H9 (cell line): ENCODE measurements around the gene RUNDC3A. TPM values are rescaled to one million over a fixed set of nuclear protein-coding genes. Genes with fewer than 3 reads are reported as not detected.

Experiments
- DNase-seq: peaks from one replicate; pipeline ENCODE4 v3.0.0-alpha.2; 2017
- H2AFZ ChIP-seq: one replicate; pipeline ENCODE4 v1.6.1; 2013; ENCODE audit warnings: mild to moderate bottlenecking, low read length, control low read depth, moderate library complexity
- H2AK5ac ChIP-seq: 2 replicates; pipeline ENCODE4 v1.6.1; 2013; ENCODE audit warnings: low read length, control low read depth, mixed read lengths; ENCODE audit not compliant: insufficient read length
- H2BK120ac ChIP-seq: one replicate; pipeline ENCODE4 v1.6.1; 2013; ENCODE audit warnings: low read depth, mild to moderate bottlenecking, low read length, control low read depth, inconsistent platforms; ENCODE audit not compliant: poor library complexity, severe bottlenecking
- H2BK12ac ChIP-seq: 2 replicates; pipeline ENCODE4 v1.6.1; 2013; ENCODE audit warnings: low read length, control low read depth, mixed read lengths, low read depth; ENCODE audit not compliant: insufficient read length
- H2BK15ac ChIP-seq: 2 replicates; pipeline ENCODE4 v1.6.1; 2013; ENCODE audit warnings: low read depth, low read length, control low read depth
- H2BK20ac ChIP-seq: one replicate; pipeline ENCODE4 v1.6.1; 2013; ENCODE audit warnings: low read depth, mild to moderate bottlenecking, low read length, control low read depth, inconsistent platforms; ENCODE audit not compliant: poor library complexity, severe bottlenecking
- H2BK5ac ChIP-seq: 2 replicates; pipeline ENCODE4 v1.6.1; 2013; ENCODE audit warnings: low read length, control low read depth, mixed read lengths; ENCODE audit not compliant: insufficient read length
- H3K14ac ChIP-seq: 2 replicates; pipeline ENCODE4 v1.6.1; 2013; ENCODE audit warnings: low read length, control low read depth; ENCODE audit not compliant: insufficient read depth
- H3K18ac ChIP-seq: 2 replicates; pipeline ENCODE4 v1.6.1; 2013; ENCODE audit warnings: low read depth, mild to moderate bottlenecking, mixed read lengths, low read length, control low read depth; ENCODE audit not compliant: insufficient read length
- H3K23ac ChIP-seq: 2 replicates; pipeline ENCODE4 v1.6.1; 2013; ENCODE audit warnings: low read length, control low read depth, mixed read lengths, low read depth; ENCODE audit not compliant: insufficient read length
- H3K23me2 ChIP-seq: 2 replicates; pipeline ENCODE4 v1.6.1; 2013; ENCODE audit warnings: low read depth, mild to moderate bottlenecking, mixed read lengths, low read length, control low read depth; ENCODE audit not compliant: insufficient read length, poor library complexity, severe bottlenecking
- H3K27ac ChIP-seq: 2 replicates; pipeline ENCODE4 v1.5.1; 2013; ENCODE audit warnings: low read length, control low read depth, mixed read lengths, low read depth; ENCODE audit not compliant: insufficient read length
- H3K27me3 ChIP-seq: 2 replicates; pipeline ENCODE4 v1.6.1; 2013; ENCODE audit warnings: low read length, control low read depth, inconsistent platforms; ENCODE audit not compliant: insufficient read depth
- H3K4ac ChIP-seq: 2 replicates; pipeline ENCODE4 v1.6.1; 2013; ENCODE audit warnings: low read depth, mild to moderate bottlenecking, control low read depth, inconsistent platforms, low read length, moderate library complexity
- H3K4me1 ChIP-seq: 2 replicates; pipeline ENCODE4 v1.6.1; 2013; ENCODE audit warnings: low read length, control low read depth, inconsistent platforms; ENCODE audit not compliant: insufficient read depth
- H3K4me2 ChIP-seq: 2 replicates; pipeline ENCODE4 v1.6.1; 2013; ENCODE audit warnings: low read length, control low read depth, mixed read lengths; ENCODE audit not compliant: insufficient read length, insufficient read depth
- H3K56ac ChIP-seq: 2 replicates; pipeline ENCODE4 v1.6.1; 2013; ENCODE audit warnings: low read depth, mild to moderate bottlenecking, mixed read lengths, low read length, control low read depth; ENCODE audit not compliant: insufficient read length
- H3K79me1 ChIP-seq: 2 replicates; pipeline ENCODE4 v1.6.1; 2013; ENCODE audit warnings: low read depth, mild to moderate bottlenecking, moderate library complexity, low read length, control low read depth, inconsistent platforms; ENCODE audit not compliant: insufficient read depth, poor library complexity, severe bottlenecking
- H3K79me2 ChIP-seq: 2 replicates; pipeline ENCODE4 v1.6.1; 2013; ENCODE audit warnings: low read length, control low read depth, inconsistent platforms; ENCODE audit not compliant: insufficient read depth
- H3K9ac ChIP-seq: 2 replicates; pipeline ENCODE4 v1.6.1; 2013; ENCODE audit warnings: low read length, control low read depth, mixed read lengths; ENCODE audit not compliant: insufficient read length; ENCODE audit errors: extremely low read depth
- H3K9me3 ChIP-seq: one replicate; pipeline ENCODE4 v1.6.1; 2013; ENCODE audit warnings: low read depth, low read length, inconsistent platforms; ENCODE audit not compliant: control insufficient read depth
- H3T11ph ChIP-seq: one replicate; pipeline ENCODE4 v1.6.1; 2013; ENCODE audit warnings: mild to moderate bottlenecking, low read length, control low read depth, inconsistent platforms
- H4K20me1 ChIP-seq: one replicate; pipeline ENCODE4 v1.6.1; 2013; ENCODE audit not compliant: control insufficient read depth, insufficient read length, insufficient read depth
- H4K5ac ChIP-seq: 2 replicates; pipeline ENCODE4 v1.6.1; 2013; ENCODE audit warnings: low read depth, mild to moderate bottlenecking, mixed read lengths, low read length, control low read depth; ENCODE audit not compliant: insufficient read length
- H4K8ac ChIP-seq: replicated peaks from 2 replicates; pipeline ENCODE4 v1.6.1; 2013; ENCODE audit warnings: low read length, control low read depth, mixed read lengths, low read depth; ENCODE audit not compliant: insufficient read length
- H4K91ac ChIP-seq: 2 replicates; pipeline ENCODE4 v1.6.1; 2013; ENCODE audit warnings: low read depth, mild to moderate bottlenecking, moderate library complexity, mixed read lengths, low read length, control low read depth; ENCODE audit not compliant: insufficient read length
- H3K27ac Mint-ChIP-seq, 3 experiments: 2 replicates in 2 of 3; 3 replicates in 1 of 3; pipeline ENCODE4 v1.8.0; 2020 to 2021; ENCODE audit warnings: mixed read lengths in 3 of 3, mild to moderate bottlenecking in 1 of 3, moderate library complexity in 1 of 3
- H3K27me3 Mint-ChIP-seq: 2 replicates; pipeline ENCODE4 v1.8.0; 2021; ENCODE audit warnings: low read depth, mild to moderate bottlenecking, moderate library complexity, mixed read lengths
- H3K36me3 Mint-ChIP-seq, 3 experiments: 2 replicates in 2 of 3; 3 replicates in 1 of 3; pipeline ENCODE4 v1.8.0; 2020 to 2021; ENCODE audit warnings: low read depth in 3 of 3, mixed read lengths in 3 of 3; ENCODE audit not compliant: insufficient read depth in 1 of 3
- H3K4me1 Mint-ChIP-seq, 2 experiments: 2 replicates each; pipeline ENCODE4 v1.8.0; 2020; ENCODE audit warnings: mixed read lengths in 2 of 2
- H3K4me3 Mint-ChIP-seq, 2 experiments: 2 replicates in 1 of 2; 3 replicates in 1 of 2; pipeline ENCODE4 v1.8.0; 2020 to 2021; ENCODE audit warnings: mild to moderate bottlenecking in 2 of 2, mixed read lengths in 2 of 2, moderate library complexity in 1 of 2
- H3K9me3 Mint-ChIP-seq, 2 experiments: 2 replicates in 1 of 2; 3 replicates in 1 of 2; pipeline ENCODE4 v1.8.0; 2020; ENCODE audit warnings: mild to moderate bottlenecking in 2 of 2, mixed read lengths in 2 of 2, moderate library complexity in 1 of 2
- whole genome bisulfite sequencing: extraction: QIAGEN DNeasy Blood & Tissue Kit; methylation state at CpG from one replicate; pipeline ENCODE4 v1.1.7; 2013; ENCODE audit warnings: missing lambda C conversion rate, low lambda C conversion rate, mixed read lengths; ENCODE audit not compliant: insufficient read length; ENCODE audit errors: extremely low coverage; 5-methylcytosine and 5-hydroxymethylcytosine counted together
- total RNA-seq: library from RNA; stranded (reverse); gene quantifications from 2 replicates; pipeline ENCODE4 v1.2.1, GENCODE V29; 2021
- TF ChIP-seq, protein P1 (sequence below): fragments of 200-600 bp; sonication (generic); conservative IDR thresholded peaks from 3 replicates; pipeline ENCODE4 v1.8.0; 2021; ENCODE audit warnings: antibody characterized with exemption, mild to moderate bottlenecking

RUNDC3A gene
- total RNA-seq, 1 experiment from 2014 or later, result 3.8 TPM

DNA sequence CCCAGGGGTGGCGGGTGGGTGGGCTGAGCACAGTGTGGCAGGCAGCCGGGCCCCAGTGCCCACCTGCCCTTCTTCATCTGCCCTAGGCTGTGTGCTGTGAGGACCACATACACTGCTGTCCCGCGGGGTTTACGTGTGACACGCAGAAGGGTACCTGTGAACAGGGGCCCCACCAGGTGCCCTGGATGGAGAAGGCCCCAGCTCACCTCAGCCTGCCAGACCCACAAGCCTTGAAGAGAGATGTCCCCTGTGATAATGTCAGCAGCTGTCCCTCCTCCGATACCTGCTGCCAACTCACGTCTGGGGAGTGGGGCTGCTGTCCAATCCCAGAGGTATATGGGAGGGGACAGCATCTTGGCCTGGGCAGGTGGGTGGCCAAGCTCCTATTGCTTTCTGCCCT lies 43.1 kb downstream of the RUNDC3A start:
- no peak overlapping the region for H4K8ac ChIP-seq
- no peak overlapping the region for H2BK12ac ChIP-seq
- no peak overlapping the region for H3K18ac ChIP-seq
- Mint-ChIP-seq H3K4me3 (no peak overlapping the region), H3K27me3 (peaks cover 5% of the 10 kb centered on the region; the same call in 1 of the 2 replicates), H3K36me3 (peaks cover 3 to 17% (median 6%) of the 10 kb centered on the region in 3 experiments; a peak in 6 of 7 replicates), H3K9me3 (no peaks in the 10 kb centered on the region; a peak in 1 of 5 replicates), H3K4me1 (peaks cover 0 to 8% of the 10 kb centered on the region in 2 experiments; a peak in 2 of 4 replicates), H3K27ac (no peak overlapping the region)
- no peak overlapping the region for H3K14ac ChIP-seq
- H4K91ac ChIP-seq, result no peak overlapping the region
- H2BK120ac ChIP-seq, result no peak overlapping the region
- H3K27me3 ChIP-seq, result no peaks in the 10 kb centered on the region
- H3K4me2 ChIP-seq, result no peak overlapping the region
- no peaks in the 10 kb centered on the region for H3K79me1 ChIP-seq
- H2AK5ac ChIP-seq, result no peak overlapping the region
- no peak overlapping the region for H3K27ac ChIP-seq
- WGBS, result no CpG with 5 or more reads among the region's 8 CpGs
- no peak overlapping the region for H2AFZ ChIP-seq
- H3K79me2 ChIP-seq, result no peaks in the 10 kb centered on the region
- no peak overlapping the region for H3K4ac ChIP-seq
- DNase-seq, result no peak
- H4K20me1 ChIP-seq, result no peaks in the 10 kb centered on the region
- H3K4me1 ChIP-seq, result no peaks in the 10 kb centered on the region
- H2BK15ac ChIP-seq, result no peak overlapping the region
- H2BK20ac ChIP-seq, result no peak overlapping the region
- no peaks in the 10 kb centered on the region for H3K9me3 ChIP-seq
- H4K5ac ChIP-seq, result no peak overlapping the region
- H3K9ac ChIP-seq, result no peak overlapping the region
- peaks cover 3% of the 10 kb centered on the region for H3K23me2 ChIP-seq
- H3K23ac ChIP-seq, result no peak overlapping the region
- no peak overlapping the region for H3T11ph ChIP-seq
- TF ChIP-seq, protein P1, sequence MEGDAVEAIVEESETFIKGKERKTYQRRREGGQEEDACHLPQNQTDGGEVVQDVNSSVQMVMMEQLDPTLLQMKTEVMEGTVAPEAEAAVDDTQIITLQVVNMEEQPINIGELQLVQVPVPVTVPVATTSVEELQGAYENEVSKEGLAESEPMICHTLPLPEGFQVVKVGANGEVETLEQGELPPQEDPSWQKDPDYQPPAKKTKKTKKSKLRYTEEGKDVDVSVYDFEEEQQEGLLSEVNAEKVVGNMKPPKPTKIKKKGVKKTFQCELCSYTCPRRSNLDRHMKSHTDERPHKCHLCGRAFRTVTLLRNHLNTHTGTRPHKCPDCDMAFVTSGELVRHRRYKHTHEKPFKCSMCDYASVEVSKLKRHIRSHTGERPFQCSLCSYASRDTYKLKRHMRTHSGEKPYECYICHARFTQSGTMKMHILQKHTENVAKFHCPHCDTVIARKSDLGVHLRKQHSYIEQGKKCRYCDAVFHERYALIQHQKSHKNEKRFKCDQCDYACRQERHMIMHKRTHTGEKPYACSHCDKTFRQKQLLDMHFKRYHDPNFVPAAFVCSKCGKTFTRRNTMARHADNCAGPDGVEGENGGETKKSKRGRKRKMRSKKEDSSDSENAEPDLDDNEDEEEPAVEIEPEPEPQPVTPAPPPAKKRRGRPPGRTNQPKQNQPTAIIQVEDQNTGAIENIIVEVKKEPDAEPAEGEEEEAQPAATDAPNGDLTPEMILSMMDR, result no peak
- H2BK5ac ChIP-seq, result no peak overlapping the region
- no peak overlapping the region for H3K56ac ChIP-seq
